Loucy (cell line): ENCODE results near the gene PAEP.
"Not testable (repeated sequence)": the region's sequence is repeated elsewhere in the genome, so short reads cannot be mapped to it uniquely, and the experiment has no call there.

ENCODE experiments used
- H2AFZ ChIP-seq: fragments of 200-600 bp; sonication (generic); 2 replicates; pipeline ENCODE4 v1.6.0; 2016; ENCODE audit warnings: antibody characterized with exemption, mild to moderate bottlenecking, low read length, moderate library complexity
- H3F3A ChIP-seq: fragments of 200-600 bp; 2 replicates; pipeline ENCODE4 v1.6.0; 2016; ENCODE audit warnings: antibody characterized with exemption, low read depth, mild to moderate bottlenecking
- H3K27me3 ChIP-seq: fragments of 200-600 bp; sonication (generic); 2 replicates; pipeline ENCODE4 v1.6.1; 2014; ENCODE audit warnings: low read length, mild to moderate bottlenecking; ENCODE audit not compliant: insufficient read depth, poor library complexity, severe bottlenecking
- H3K36me3 ChIP-seq: fragments of 200-600 bp; sonication (generic); 2 replicates; pipeline ENCODE4 v1.6.1; 2016; ENCODE audit warnings: low read length; ENCODE audit not compliant: insufficient read depth
- H3K4me1 ChIP-seq: fragments of 200-600 bp; sonication (generic); 2 replicates; pipeline ENCODE4 v1.5.1; 2014; ENCODE audit warnings: low read length, mild to moderate bottlenecking; ENCODE audit not compliant: insufficient read depth, poor library complexity, severe bottlenecking
- H3K4me2 ChIP-seq: fragments of 200-600 bp; sonication (generic); 2 replicates; pipeline ENCODE4 v1.6.0; 2014; ENCODE audit warnings: antibody characterized with exemption, low read length, low read depth, mild to moderate bottlenecking; ENCODE audit not compliant: poor library complexity, severe bottlenecking
- H3K4me3 ChIP-seq: fragments of 200-600 bp; sonication (generic); 2 replicates; pipeline ENCODE4 v1.5.1; 2014; ENCODE audit warnings: low read length, mild to moderate bottlenecking, mixed read lengths; ENCODE audit not compliant: poor library complexity, severe bottlenecking
- H3K79me2 ChIP-seq: fragments of 200-600 bp; sonication (generic); 2 replicates; pipeline ENCODE4 v1.6.1; 2014; ENCODE audit warnings: low read length; ENCODE audit not compliant: insufficient read depth
- H3K9ac ChIP-seq: fragments of 200-600 bp; sonication (generic); 2 replicates; pipeline ENCODE4 v1.6.0; 2014; ENCODE audit warnings: mild to moderate bottlenecking, low read depth, low read length, moderate library complexity; ENCODE audit not compliant: poor library complexity, severe bottlenecking
- H3K9me2 ChIP-seq: fragments of 200-600 bp; sonication (generic); replicated peaks from 2 replicates; pipeline ENCODE4 v1.6.1; 2016; ENCODE audit warnings: low read depth, low read length, mixed read lengths
- H3K9me3 ChIP-seq: fragments of 200-600 bp; sonication (generic); 2 replicates; pipeline ENCODE4 v1.6.1; 2014; ENCODE audit warnings: mild to moderate bottlenecking, antibody characterized with exemption, low read length, low read depth; ENCODE audit not compliant: insufficient read depth
- H4K20me1 ChIP-seq: fragments of 200-600 bp; sonication (generic); 2 replicates; pipeline ENCODE4 v1.6.0; 2014; ENCODE audit warnings: antibody characterized with exemption, low read length, mild to moderate bottlenecking; ENCODE audit not compliant: insufficient read depth, poor library complexity, severe bottlenecking
- CTCF ChIP-seq: fragments of 200-600 bp; sonication (generic); conservative IDR thresholded peaks from 2 replicates; pipeline ENCODE4 v1.5.1; 2014; ENCODE audit warnings: mild to moderate bottlenecking, antibody characterized with exemption, low read length
- EZH2phosphoT487 ChIP-seq: fragments of 200-600 bp; IDR thresholded peaks from 2 replicates; pipeline ENCODE4 v1.6.1; 2018; ENCODE audit warnings: antibody characterized with exemption, mild to moderate bottlenecking, moderate library complexity, borderline replicate concordance

PAEP gene

GRCh38 chr9:135526730-135527571, 34.6 kb upstream of the PAEP start:
- TF ChIP-seq CTCF (no peak), EZH2phosphoT487 (no peak)
- Histone ChIP-seq H3K9ac (no peak overlapping the region), H3K36me3 (no peaks in the 10 kb centered on the region), H3K79me2 (no peaks in the 10 kb centered on the region), H3K9me3 (peaks cover 3% of the 10 kb centered on the region; the same call in 1 of the 2 replicates), H3F3A (no peaks in the 10 kb centered on the region), H2AFZ (no peak overlapping the region), H3K4me1 (no peaks in the 10 kb centered on the region), H3K4me3 (no peak overlapping the region), H3K4me2 (no peak overlapping the region), H4K20me1 (no peaks in the 10 kb centered on the region), H3K27me3 (no peaks in the 10 kb centered on the region), H3K9me2 (no peaks in the 10 kb centered on the region)

GRCh38 chr9:135528842-135529435, 32.6 kb upstream of the PAEP start:
- H3K27me3 ChIP-seq, H3K36me3 ChIP-seq, H3K9me2 ChIP-seq, H2AFZ ChIP-seq, H4K20me1 ChIP-seq, H3K4me3 ChIP-seq, H3F3A ChIP-seq, H3K79me2 ChIP-seq, H3K4me2 ChIP-seq, H3K4me1 ChIP-seq, H3K9ac ChIP-seq, H3K9me3 ChIP-seq: not testable (repeated sequence)

- H3F3A ChIP-seq, result no peaks in the 10 kb centered on the region
These were observed 31.4 kb upstream of the PAEP start for GRCh38 chr9:135530146-135530545.

More at GRCh38 chr9:135530146-135530545, 31.4 kb upstream of the PAEP start:
- Histone ChIP-seq H3K4me2 (no peak overlapping the region), H3K27me3 (no peaks in the 10 kb centered on the region), H3K79me2 (no peaks in the 10 kb centered on the region), H3K4me3 (no peak overlapping the region), H2AFZ (no peak overlapping the region), H4K20me1 (no peaks in the 10 kb centered on the region), H3K36me3 (no peaks in the 10 kb centered on the region), H3K9ac (no peak overlapping the region), H3K9me2 (no peaks in the 10 kb centered on the region), H3K4me1 (no peaks in the 10 kb centered on the region), H3K9me3 (peaks cover 3% of the 10 kb centered on the region; the same call in 1 of the 2 replicates)
- TF ChIP-seq EZH2phosphoT487 (no peak), CTCF (no peak)
